MM.1S (cell line): ENCODE measurements around the gene CTNNA3.

Experiments
- CTCF ChIP-seq: fragments of 300-600 bp; sonication (generic); IDR thresholded peaks from 2 replicates; pipeline ENCODE4 v1.5.1; 2016; ENCODE audit warnings: antibody characterized with exemption, low read length, mixed read lengths
- EZH2 ChIP-seq: fragments of 300-600 bp; sonication (generic); optimal IDR thresholded peaks from 2 replicates; pipeline ENCODE3; 2017; ENCODE audit warnings: low read depth, mild to moderate bottlenecking, antibody characterized with exemption, low read length, mixed read lengths
- EZH2phosphoT487 ChIP-seq: fragments of 300-600 bp; sonication (generic); IDR thresholded peaks from 2 replicates; pipeline ENCODE4 v1.6.1; 2018; ENCODE audit warnings: antibody characterized with exemption, low read length

GRCh38 chr10:66591865-66592264, 1104.1 kb downstream of the CTNNA3 start:
- no peak for TF ChIP-seq CTCF
- no peak for TF ChIP-seq EZH2
- no peak for TF ChIP-seq EZH2phosphoT487
